Endodermal cell (in vitro differentiated cells): ENCODE data around the gene ZBTB7C. TPM values are rescaled to one million over a fixed set of nuclear protein-coding genes. Genes with fewer than 3 reads are reported as not detected.

ENCODE experiments used
- DNase-seq: peaks from one replicate; pipeline ENCODE4 v3.0.0-alpha.2; 2017
- H3K27ac ChIP-seq: 2 replicates; pipeline ENCODE4 v1.5.1; 2013; ENCODE audit warnings: mild to moderate bottlenecking, low read depth, low read length, moderate library complexity
- H3K27me3 ChIP-seq: 2 replicates; pipeline ENCODE4 v1.6.1; 2013; ENCODE audit warnings: mild to moderate bottlenecking, low read length, moderate library complexity; ENCODE audit not compliant: insufficient read depth, control insufficient read depth, poor library complexity, severe bottlenecking
- H3K36me3 ChIP-seq: 2 replicates; pipeline ENCODE4 v1.7.0; 2013; ENCODE audit warnings: mild to moderate bottlenecking, low read length, moderate library complexity; ENCODE audit not compliant: control insufficient read depth, insufficient read depth
- H3K4me1 ChIP-seq: one replicate; pipeline ENCODE4 v1.7.0; 2013; ENCODE audit warnings: low read length; ENCODE audit not compliant: control insufficient read depth, insufficient read depth
- H3K4me3 ChIP-seq: 2 replicates; pipeline ENCODE4 v1.5.1; 2013; ENCODE audit warnings: mild to moderate bottlenecking, low read length, moderate library complexity
- H3K9ac ChIP-seq: 2 replicates; pipeline ENCODE4 v1.6.1; 2013; ENCODE audit warnings: mild to moderate bottlenecking, low read length, moderate library complexity; ENCODE audit not compliant: poor library complexity, severe bottlenecking; ENCODE audit errors: extremely low read depth
- H3K9me3 ChIP-seq: 2 replicates; pipeline ENCODE4 v1.6.1; 2013; ENCODE audit warnings: mild to moderate bottlenecking, low read length, moderate library complexity; ENCODE audit not compliant: control insufficient read depth
- H3K27ac Mint-ChIP-seq: 2 replicates; pipeline ENCODE4 v1.8.0; 2020; ENCODE audit warnings: mixed read lengths
- H3K27me3 Mint-ChIP-seq: 2 replicates; pipeline ENCODE4 v1.8.0; 2021; ENCODE audit warnings: mild to moderate bottlenecking, mixed read lengths; ENCODE audit not compliant: insufficient read depth
- H3K36me3 Mint-ChIP-seq: 2 replicates; pipeline ENCODE4 v1.8.0; 2020; ENCODE audit warnings: low read depth, mixed read lengths
- H3K4me1 Mint-ChIP-seq: 2 replicates; pipeline ENCODE4 v1.8.0; 2020; ENCODE audit warnings: mixed read lengths
- H3K4me3 Mint-ChIP-seq: 2 replicates; pipeline ENCODE4 v1.8.0; 2020; ENCODE audit warnings: mild to moderate bottlenecking, moderate library complexity, mixed read lengths
- H3K9me3 Mint-ChIP-seq: 2 replicates; pipeline ENCODE4 v1.8.0; 2020; ENCODE audit warnings: mild to moderate bottlenecking, mixed read lengths
- WGBS, 2 experiments: methylation state at CpG; one replicate each; pipeline versions ENCODE4 v1.1.5 to v1.1.7; 2013; ENCODE audit warnings: missing lambda C conversion rate in 2 of 2, mixed read lengths in 1 of 2; ENCODE audit not compliant: insufficient coverage in 1 of 2, insufficient read length in 1 of 2; 5-methylcytosine and 5-hydroxymethylcytosine counted together
- total RNA-seq, 2 donors: library from RNA; stranded (reverse); fragmentation: NEBNext Ultra II Directional in 1 of 2; extraction: Animal tissue kit (Norgen Biotek cat#: 25700) in 1 of 2; gene quantifications; 2 replicates in 1 of 2; 3 replicates in 1 of 2; pipeline ENCODE4 v1.2.1, GENCODE V29; 2021
- TF ChIP-seq, protein P1 (sequence below): fragments of 200-600 bp; sonication (generic); conservative IDR thresholded peaks from 2 replicates; pipeline ENCODE4 v1.5.0; 2021; ENCODE audit warnings: antibody characterized with exemption, mild to moderate bottlenecking

The ZBTB7C gene
- total RNA-seq, 2 donors from 2014 or later: 0.31 to 0.62 TPM

DNA sequence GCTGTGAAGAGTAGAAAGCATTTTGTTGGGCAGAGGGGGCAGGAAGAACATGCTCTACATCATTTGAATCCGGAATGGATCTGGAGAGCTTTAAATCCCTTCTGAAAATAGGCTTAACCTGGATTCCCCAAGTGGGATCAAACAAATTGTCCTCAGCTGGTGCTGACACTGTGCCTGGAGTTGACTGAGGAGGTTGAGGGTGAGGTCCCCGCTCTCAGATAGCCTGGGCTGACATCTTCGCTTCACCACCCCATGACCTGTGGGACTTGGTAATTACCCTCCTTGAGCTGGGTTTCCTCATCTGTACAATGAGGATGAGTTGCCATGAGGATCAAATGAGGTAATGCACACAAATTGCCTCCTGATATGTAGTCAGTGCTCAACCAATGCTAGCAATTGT, 360.9 kb downstream of the ZBTB7C start:
- Histone ChIP-seq H3K9ac (no peak overlapping the region), H3K4me1 (no peaks in the 10 kb centered on the region), H3K4me3 (no peak overlapping the region), H3K27ac (no peak overlapping the region), H3K27me3 (no peaks in the 10 kb centered on the region), H3K36me3 (no peaks in the 10 kb centered on the region), H3K9me3 (peaks cover 2% of the 10 kb centered on the region)
- Mint-ChIP-seq H3K27ac (no peak overlapping the region), H3K9me3 (no peaks in the 10 kb centered on the region), H3K36me3 (no peaks in the 10 kb centered on the region), H3K4me1 (peaks cover 1% of the 10 kb centered on the region), H3K27me3 (peaks cover 16% of the 10 kb centered on the region), H3K4me3 (no peak overlapping the region)
- 90 to 95% methylated on average over 2 to 3 of the region's 3 CpGs for WGBS, 2 experiments
- no peak for DNase-seq
- TF ChIP-seq, protein P1, sequence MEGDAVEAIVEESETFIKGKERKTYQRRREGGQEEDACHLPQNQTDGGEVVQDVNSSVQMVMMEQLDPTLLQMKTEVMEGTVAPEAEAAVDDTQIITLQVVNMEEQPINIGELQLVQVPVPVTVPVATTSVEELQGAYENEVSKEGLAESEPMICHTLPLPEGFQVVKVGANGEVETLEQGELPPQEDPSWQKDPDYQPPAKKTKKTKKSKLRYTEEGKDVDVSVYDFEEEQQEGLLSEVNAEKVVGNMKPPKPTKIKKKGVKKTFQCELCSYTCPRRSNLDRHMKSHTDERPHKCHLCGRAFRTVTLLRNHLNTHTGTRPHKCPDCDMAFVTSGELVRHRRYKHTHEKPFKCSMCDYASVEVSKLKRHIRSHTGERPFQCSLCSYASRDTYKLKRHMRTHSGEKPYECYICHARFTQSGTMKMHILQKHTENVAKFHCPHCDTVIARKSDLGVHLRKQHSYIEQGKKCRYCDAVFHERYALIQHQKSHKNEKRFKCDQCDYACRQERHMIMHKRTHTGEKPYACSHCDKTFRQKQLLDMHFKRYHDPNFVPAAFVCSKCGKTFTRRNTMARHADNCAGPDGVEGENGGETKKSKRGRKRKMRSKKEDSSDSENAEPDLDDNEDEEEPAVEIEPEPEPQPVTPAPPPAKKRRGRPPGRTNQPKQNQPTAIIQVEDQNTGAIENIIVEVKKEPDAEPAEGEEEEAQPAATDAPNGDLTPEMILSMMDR: no peak

DNA sequence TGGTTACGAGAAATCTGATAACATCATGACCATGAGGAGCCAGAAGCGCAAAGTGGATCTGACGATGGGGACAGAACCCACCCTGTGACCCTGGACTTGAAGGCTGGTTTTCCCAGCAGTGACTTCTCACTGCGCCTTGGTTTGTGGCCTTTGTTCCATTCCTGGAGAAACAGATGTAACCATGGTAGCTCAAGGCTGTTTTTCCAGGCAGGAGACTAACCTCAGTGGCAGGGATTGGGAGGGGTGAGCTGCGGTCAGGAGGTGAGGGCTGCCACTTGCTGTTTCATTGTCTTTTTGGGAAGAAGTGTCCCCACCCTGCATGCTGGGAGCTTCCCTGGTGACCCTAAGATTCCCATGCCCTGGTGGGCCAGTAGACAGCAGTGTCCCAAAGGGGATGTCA, 362.3 kb downstream of the ZBTB7C start:
- H3K4me1 Mint-ChIP-seq: peaks cover 7% of the 10 kb centered on the region
- Histone ChIP-seq H3K27ac (no peak overlapping the region), H3K4me3 (no peak overlapping the region), H3K9me3 (peaks cover 6% of the 10 kb centered on the region), H3K36me3 (no peaks in the 10 kb centered on the region), H3K27me3 (no peaks in the 10 kb centered on the region), H3K4me1 (no peaks in the 10 kb centered on the region), H3K9ac (no peak overlapping the region)
- 93 to 95% methylated on average over 3 to 5 of the region's 5 CpGs for WGBS, 2 experiments
- TF ChIP-seq, protein P1: no peak
- no peaks in the 10 kb centered on the region for H3K9me3 Mint-ChIP-seq
- no peak overlapping the region for H3K4me3 Mint-ChIP-seq
- peaks cover 12% of the 10 kb centered on the region for H3K27me3 Mint-ChIP-seq
- no peaks in the 10 kb centered on the region for H3K36me3 Mint-ChIP-seq
- no peak overlapping the region for H3K27ac Mint-ChIP-seq
- no peak for DNase-seq

DNA sequence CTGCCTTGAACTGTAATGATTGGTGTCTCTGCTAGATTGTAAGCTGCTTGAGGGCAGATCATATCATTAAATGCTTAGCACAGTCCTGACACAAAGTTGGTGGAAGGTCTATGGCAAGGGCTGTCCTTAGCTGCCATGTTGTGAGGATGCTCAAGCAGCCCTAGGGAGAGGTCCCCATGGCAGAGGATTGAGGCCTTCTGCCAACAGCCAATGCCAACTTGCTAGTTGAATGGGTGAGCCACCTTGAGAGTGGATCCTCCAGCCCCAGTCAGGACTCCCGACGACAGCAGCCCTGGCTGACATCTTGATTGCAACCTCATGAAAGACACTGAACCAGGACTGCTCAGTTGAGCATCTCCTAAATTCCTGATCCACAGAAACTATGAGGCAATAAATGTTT, 363.4 kb downstream of the ZBTB7C start:
- Mint-ChIP-seq H3K9me3 (no peaks in the 10 kb centered on the region), H3K4me3 (no peak overlapping the region), H3K36me3 (no peaks in the 10 kb centered on the region), H3K4me1 (peaks cover 8% of the 10 kb centered on the region), H3K27me3 (peaks cover 12% of the 10 kb centered on the region), H3K27ac (no peak overlapping the region)
- no peak overlapping the region for H3K4me3 ChIP-seq
- TF ChIP-seq, protein P1: no peak
- no peak overlapping the region for H3K9ac ChIP-seq
- no peaks in the 10 kb centered on the region for H3K36me3 ChIP-seq
- WGBS, 2 experiments: 91% methylated on average over 2 of the region's 2 CpGs; no CpG with 5 or more reads in 1 of the 2 experiments
- DNase-seq: no peak
- H3K27me3 ChIP-seq: no peaks in the 10 kb centered on the region
- H3K4me1 ChIP-seq: no peaks in the 10 kb centered on the region
- peaks cover 6% of the 10 kb centered on the region for H3K9me3 ChIP-seq
- no peak overlapping the region for H3K27ac ChIP-seq
